GM12878 (cell line): ENCODE data around the gene PADI3. TPM values are rescaled to one million over a fixed set of nuclear protein-coding genes. Genes with fewer than 3 reads are reported as not detected.

ENCODE experiments used
- ATAC-seq: fragments of 200-7000 bp; cut with Tn5 transposase; 3 replicates; pipeline ENCODE4 v1.9.1; 2020; ENCODE audit warnings: mild to moderate bottlenecking, moderate library complexity
- BruUV-seq: library from RNA; stranded (reverse); fragments of 400-500 nt; replicated peaks from 2 replicates; lab custom pipeline; 2021; lab: Mats Ljungman, UMichigan
- CTCF ChIA-PET: fragments of 300-600 bp; sonication (Branson Sonifier 250); formaldehyde crosslinking; extraction: SDS; loops from one replicate; lab custom pipeline; 2021; ENCODE audit warnings: inconsistent platforms; lab: Yijun Ruan, JAX
- POLR2A ChIA-PET: fragments of 350-600 bp; formaldehyde crosslinking; extraction: SDS; loops from one replicate; lab custom pipeline; 2021; ENCODE audit warnings: inconsistent platforms; lab: Charles Lee
- RAD21 ChIA-PET: fragments of 300-600 bp; sonication (Branson Sonifier 250); formaldehyde crosslinking; loops from one replicate; lab custom pipeline; 2023; ENCODE audit warnings: antibody characterized with exemption; ENCODE audit not compliant: unreplicated experiment; lab: Charles Lee
- SMC1A ChIA-PET: fragments of 300-600 bp; sonication (Branson Sonifier 250); formaldehyde crosslinking; loops from one replicate; lab custom pipeline; 2023; ENCODE audit not compliant: unreplicated experiment, uncharacterized antibody; lab: Charles Lee
- DNase-seq: peaks from one replicate; pipeline ENCODE4 v3.0.0-alpha.2; 2011; ENCODE audit warnings: low read depth, low spot score
- FAIRE-seq: peaks from 3 replicates; lab custom pipeline; 2011; peaks lifted over from hg19 to GRCh38; lab: Jason Lieb, UNC
- H2AFZ ChIP-seq: 2 replicates; pipeline ENCODE4 v1.6.0; 2011; ENCODE audit warnings: low read depth, low read length, control low read depth; ENCODE audit not compliant: control insufficient read depth
- H3K27ac ChIP-seq: 2 replicates; pipeline ENCODE4 v1.5.1; 2011; ENCODE audit warnings: control low read depth; ENCODE audit not compliant: control insufficient read depth, insufficient read depth
- H3K27me3 ChIP-seq, 2 experiments: replicated peaks in 1 of 2; 2 replicates each; pipeline versions ENCODE4 v1.6.0 to v1.6.1; 2011; ENCODE audit warnings: low read length in 1 of 2; ENCODE audit not compliant: control insufficient read depth in 2 of 2, insufficient read depth in 2 of 2
- H3K36me3 ChIP-seq, 2 experiments: 2 replicates each; pipeline ENCODE4 v1.5.1; 2011; ENCODE audit warnings: low read length in 1 of 2; ENCODE audit not compliant: control insufficient read depth in 2 of 2, insufficient read depth in 2 of 2
- H3K4me1 ChIP-seq: 2 replicates; pipeline ENCODE4 v1.6.1; 2011; ENCODE audit warnings: mild to moderate bottlenecking, low read length, moderate library complexity, mixed read lengths; ENCODE audit not compliant: control insufficient read depth, insufficient read depth
- H3K4me2 ChIP-seq: 2 replicates; pipeline ENCODE4 v1.6.0; 2011; ENCODE audit warnings: control low read depth; ENCODE audit not compliant: control insufficient read depth, insufficient read depth
- H3K4me3 ChIP-seq: fragments of 200-600 bp; sonication (generic); 2 replicates; pipeline ENCODE4 v1.5.1; 2016
- H3K79me2 ChIP-seq: 2 replicates; pipeline ENCODE4 v1.6.0; 2011; ENCODE audit warnings: low read length; ENCODE audit not compliant: control insufficient read depth, insufficient read depth
- H3K9ac ChIP-seq: 2 replicates; pipeline ENCODE4 v1.8.0; 2011; ENCODE audit warnings: low read length, control low read depth, mixed read lengths; ENCODE audit not compliant: control insufficient read depth, insufficient read depth
- H3K9me3 ChIP-seq: replicated peaks from 3 replicates; pipeline ENCODE4 v1.5.1; 2011; ENCODE audit warnings: mild to moderate bottlenecking, low read length; ENCODE audit not compliant: control insufficient read depth, insufficient read depth
- H4K20me1 ChIP-seq: 2 replicates; pipeline ENCODE4 v1.6.0; 2011; ENCODE audit not compliant: control insufficient read depth, insufficient read depth
- BACH1 ChIP-seq: fragments of 450-650 bp; IDR thresholded peaks from 2 replicates; pipeline ENCODE4 v1.6.1; 2017; ENCODE audit warnings: mild to moderate bottlenecking, borderline replicate concordance
- BRCA1 ChIP-seq: IDR thresholded peaks from 2 replicates; pipeline ENCODE4 v1.6.1; 2011; ENCODE audit warnings: low read depth, low read length, improper control_type of control experiment
- CBX3 ChIP-seq: fragments of 200-600 bp; sonication (generic); IDR thresholded peaks from 2 replicates; pipeline ENCODE4 v1.6.1; 2016; ENCODE audit warnings: low read depth, borderline replicate concordance
- EED ChIP-seq: sonication (generic); IDR thresholded peaks from 2 replicates; pipeline ENCODE4 v1.6.1; 2016; ENCODE audit warnings: antibody characterized with exemption, low read depth
- EZH2 ChIP-seq: IDR thresholded peaks from 2 replicates; pipeline ENCODE4 v1.6.1; 2012; ENCODE audit warnings: low read depth, mild to moderate bottlenecking, control low read depth, inconsistent platforms, low read length, borderline replicate concordance; ENCODE audit not compliant: control insufficient read depth
- MTA2 ChIP-seq: fragments of 450-650 bp; IDR thresholded peaks from 2 replicates; pipeline ENCODE4 v1.6.1; 2016; ENCODE audit warnings: low read depth, mild to moderate bottlenecking, moderate library complexity
- MYB ChIP-seq: fragments of 150-350 bp; IDR thresholded peaks from 2 replicates; pipeline ENCODE4 v1.6.1; 2014; ENCODE audit warnings: mild to moderate bottlenecking, low read depth, low read length, borderline replicate concordance
- NFIC ChIP-seq: IDR thresholded peaks from 2 replicates; pipeline ENCODE4 v1.6.1; 2012; ENCODE audit warnings: low read depth, mild to moderate bottlenecking, inconsistent platforms, low read length, moderate library complexity
- POLR2A ChIP-seq: IDR thresholded peaks from 2 replicates; pipeline ENCODE4 v1.6.1; 2011; ENCODE audit warnings: low read depth, mild to moderate bottlenecking, low read length
- SUZ12 ChIP-seq: fragments of 200-600 bp; sonication (generic); IDR thresholded peaks from one replicate; pipeline ENCODE4 v1.6.1; 2018; ENCODE audit warnings: antibody characterized with exemption, mild to moderate bottlenecking; ENCODE audit not compliant: unreplicated experiment
- ZBED1 ChIP-seq: IDR thresholded peaks from 2 replicates; pipeline ENCODE4 v1.6.1; 2016; ENCODE audit warnings: borderline replicate concordance
- WGBS: methylation state at CpG from one replicate; pipeline ENCODE4 v1.1.6; 2016; ENCODE audit warnings: low lambda C conversion rate; ENCODE audit not compliant: insufficient replicate concordance, insufficient coverage; ENCODE audit errors: missing lambda C conversion rate; 5-methylcytosine and 5-hydroxymethylcytosine counted together
- in situ Hi-C: fragments of 300-500 bp; cut with MboI; formaldehyde crosslinking; loops from 9 replicates; pipeline ENCODE4 v1.14.3; 2018; ENCODE audit warnings: mixed read lengths
- intact Hi-C: fragments of 100-400 bp; cut with micrococcal nuclease; formaldehyde crosslinking; loops from one replicate; pipeline ENCODE4 v1.14.2; 2022; ENCODE audit not compliant: unreplicated experiment
- polyA plus RNA-seq, 11 experiments: library from polyadenylated mRNA; depleted of rRNA in 4 of 11; unstranded in 6 of 11; stranded (reverse) in 5 of 11; fragments of >200 nt; fragmentation: Nextera tagmentation in 4 of 11; fragmentation: Illumina TruSeq in 1 of 11; extraction: Ambion mirVana in 4 of 11; extraction: Trizol in 1 of 11; gene quantifications; 1 replicate in 1 of 11; 2 replicates in 10 of 11; pipeline versions ENCODE4 v1.2.1 to v1.2.3, GENCODE V29; 2011 to 2016; ENCODE audit warnings: inconsistent platforms in 2 of 11, missing spikeins in 2 of 11, low read depth in 1 of 11
- total RNA-seq, 4 experiments: library from RNA; depleted of rRNA in 3 of 4; stranded (reverse); fragments of >200 nt in 3 of 4; fragmentation: Illumina TruSeq in 1 of 4; extraction: Trizol in 1 of 4; gene quantifications; 2 replicates each; pipeline versions ENCODE4 v1.2.1 to v1.2.3, GENCODE V29; 2013 to 2021
- TF ChIP-seq, protein P1 (sequence below): fragments of 450-650 bp; IDR thresholded peaks from 2 replicates; pipeline ENCODE4 v1.6.1; 2014; ENCODE audit warnings: mild to moderate bottlenecking
- TF ChIP-seq, protein P2 (sequence below): fragments of 450-650 bp; IDR thresholded peaks from 2 replicates; pipeline ENCODE4 v1.6.1; 2017; ENCODE audit warnings: mild to moderate bottlenecking, moderate library complexity
- TF ChIP-seq, protein P3 (sequence below), 3 experiments: IDR thresholded peaks in 2 of 3; conservative IDR thresholded peaks in 1 of 3; 2 replicates each; pipeline ENCODE4 v1.5.1; 2011; ENCODE audit warnings: low read depth in 3 of 3, low read length in 3 of 3, mild to moderate bottlenecking in 3 of 3, control low read depth in 2 of 3, moderate library complexity in 2 of 3, inconsistent platforms in 1 of 3, mixed read lengths in 1 of 3; ENCODE audit not compliant: control insufficient read depth in 2 of 3, insufficient read depth in 1 of 3; ENCODE audit errors: extremely low read depth in 1 of 3

The PADI3 gene
- total and polyA plus RNA-seq, 10 of the 15 experiments (the other 5 are each of a cell fraction or from before 2014, with no cell fraction given), result 0.01 TPM; not detected in 9

- no peaks in the 10 kb centered on the region for H4K20me1 ChIP-seq
- H3K27ac ChIP-seq, result no peak overlapping the region
- in situ Hi-C loops (no loop called here), intact Hi-C loops (no loop called here)
- DNase-seq, result no peak
- WGBS, result 12% methylated on average over 5 of the region's 6 CpGs
- no peak overlapping the region for H3K9ac ChIP-seq
- no peaks in the 10 kb centered on the region for H3K36me3 ChIP-seq
- ChIA-PET CTCF (no interaction called here), SMC1A (no interaction called here), POLR2A (no interaction called here), RAD21 (no interaction called here)
- H3K4me3 ChIP-seq, result no peak overlapping the region
- FAIRE-seq, result no peak
- no peak overlapping the region for H2AFZ ChIP-seq
- BruUV-seq, result no TSS peak
- H3K79me2 ChIP-seq, result no peaks in the 10 kb centered on the region
- no peak for ATAC-seq
- no peak overlapping the region for H3K4me2 ChIP-seq
- H3K4me1 ChIP-seq, result no peaks in the 10 kb centered on the region
- TF ChIP-seq, protein P1, sequence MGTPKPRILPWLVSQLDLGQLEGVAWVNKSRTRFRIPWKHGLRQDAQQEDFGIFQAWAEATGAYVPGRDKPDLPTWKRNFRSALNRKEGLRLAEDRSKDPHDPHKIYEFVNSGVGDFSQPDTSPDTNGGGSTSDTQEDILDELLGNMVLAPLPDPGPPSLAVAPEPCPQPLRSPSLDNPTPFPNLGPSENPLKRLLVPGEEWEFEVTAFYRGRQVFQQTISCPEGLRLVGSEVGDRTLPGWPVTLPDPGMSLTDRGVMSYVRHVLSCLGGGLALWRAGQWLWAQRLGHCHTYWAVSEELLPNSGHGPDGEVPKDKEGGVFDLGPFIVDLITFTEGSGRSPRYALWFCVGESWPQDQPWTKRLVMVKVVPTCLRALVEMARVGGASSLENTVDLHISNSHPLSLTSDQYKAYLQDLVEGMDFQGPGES, result no peak
- TF ChIP-seq, protein P2, sequence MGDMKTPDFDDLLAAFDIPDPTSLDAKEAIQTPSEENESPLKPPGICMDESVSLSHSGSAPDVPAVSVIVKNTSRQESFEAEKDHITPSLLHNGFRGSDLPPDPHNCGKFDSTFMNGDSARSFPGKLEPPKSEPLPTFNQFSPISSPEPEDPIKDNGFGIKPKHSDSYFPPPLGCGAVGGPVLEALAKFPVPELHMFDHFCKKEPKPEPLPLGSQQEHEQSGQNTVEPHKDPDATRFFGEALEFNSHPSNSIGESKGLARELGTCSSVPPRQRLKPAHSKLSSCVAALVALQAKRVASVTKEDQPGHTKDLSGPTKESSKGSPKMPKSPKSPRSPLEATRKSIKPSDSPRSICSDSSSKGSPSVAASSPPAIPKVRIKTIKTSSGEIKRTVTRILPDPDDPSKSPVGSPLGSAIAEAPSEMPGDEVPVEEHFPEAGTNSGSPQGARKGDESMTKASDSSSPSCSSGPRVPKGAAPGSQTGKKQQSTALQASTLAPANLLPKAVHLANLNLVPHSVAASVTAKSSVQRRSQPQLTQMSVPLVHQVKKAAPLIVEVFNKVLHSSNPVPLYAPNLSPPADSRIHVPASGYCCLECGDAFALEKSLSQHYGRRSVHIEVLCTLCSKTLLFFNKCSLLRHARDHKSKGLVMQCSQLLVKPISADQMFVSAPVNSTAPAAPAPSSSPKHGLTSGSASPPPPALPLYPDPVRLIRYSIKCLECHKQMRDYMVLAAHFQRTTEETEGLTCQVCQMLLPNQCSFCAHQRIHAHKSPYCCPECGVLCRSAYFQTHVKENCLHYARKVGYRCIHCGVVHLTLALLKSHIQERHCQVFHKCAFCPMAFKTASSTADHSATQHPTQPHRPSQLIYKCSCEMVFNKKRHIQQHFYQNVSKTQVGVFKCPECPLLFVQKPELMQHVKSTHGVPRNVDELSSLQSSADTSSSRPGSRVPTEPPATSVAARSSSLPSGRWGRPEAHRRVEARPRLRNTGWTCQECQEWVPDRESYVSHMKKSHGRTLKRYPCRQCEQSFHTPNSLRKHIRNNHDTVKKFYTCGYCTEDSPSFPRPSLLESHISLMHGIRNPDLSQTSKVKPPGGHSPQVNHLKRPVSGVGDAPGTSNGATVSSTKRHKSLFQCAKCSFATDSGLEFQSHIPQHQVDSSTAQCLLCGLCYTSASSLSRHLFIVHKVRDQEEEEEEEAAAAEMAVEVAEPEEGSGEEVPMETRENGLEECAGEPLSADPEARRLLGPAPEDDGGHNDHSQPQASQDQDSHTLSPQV, result no peak
- TF ChIP-seq EED (no peak), POLR2A (no peak), CBX3 (no peak), BRCA1 (no peak), MTA2 (no peak), SUZ12 (no peak), NFIC (no peak), MYB (no peak), EZH2 (no peak), ZBED1 (no peak), BACH1 (no peak)
- TF ChIP-seq, protein P3, sequence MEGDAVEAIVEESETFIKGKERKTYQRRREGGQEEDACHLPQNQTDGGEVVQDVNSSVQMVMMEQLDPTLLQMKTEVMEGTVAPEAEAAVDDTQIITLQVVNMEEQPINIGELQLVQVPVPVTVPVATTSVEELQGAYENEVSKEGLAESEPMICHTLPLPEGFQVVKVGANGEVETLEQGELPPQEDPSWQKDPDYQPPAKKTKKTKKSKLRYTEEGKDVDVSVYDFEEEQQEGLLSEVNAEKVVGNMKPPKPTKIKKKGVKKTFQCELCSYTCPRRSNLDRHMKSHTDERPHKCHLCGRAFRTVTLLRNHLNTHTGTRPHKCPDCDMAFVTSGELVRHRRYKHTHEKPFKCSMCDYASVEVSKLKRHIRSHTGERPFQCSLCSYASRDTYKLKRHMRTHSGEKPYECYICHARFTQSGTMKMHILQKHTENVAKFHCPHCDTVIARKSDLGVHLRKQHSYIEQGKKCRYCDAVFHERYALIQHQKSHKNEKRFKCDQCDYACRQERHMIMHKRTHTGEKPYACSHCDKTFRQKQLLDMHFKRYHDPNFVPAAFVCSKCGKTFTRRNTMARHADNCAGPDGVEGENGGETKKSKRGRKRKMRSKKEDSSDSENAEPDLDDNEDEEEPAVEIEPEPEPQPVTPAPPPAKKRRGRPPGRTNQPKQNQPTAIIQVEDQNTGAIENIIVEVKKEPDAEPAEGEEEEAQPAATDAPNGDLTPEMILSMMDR (IDR thresholded peaks at IDR 0.05 in 2 of 3, conservative IDR thresholded peaks at IDR 0.05 in 1 of 3; ENCODE audit: control insufficient read depth in 2 of 3, extremely low read depth in 1 of 3, insufficient read depth in 1 of 3, low read depth in 3 of 3, low read length in 3 of 3), result no peak
- H3K27me3 ChIP-seq, result no peaks in the 10 kb centered on the region; a peak in 1 of 4 replicates
- no peaks in the 10 kb centered on the region for H3K9me3 ChIP-seq
Observed at GRCh38 chr1:17308593-17308992, 59.7 kb downstream of the PADI3 start.
